SKM-1 treated with dmso at 0.1 percent for 144 hours (cell line): ENCODE results near the gene UNC119.
A peak's percentile ranks its signal among the peaks of the same experiment; 100 is the strongest.
"Not testable (repeated sequence)": the region's sequence is repeated elsewhere in the genome, so short reads cannot be mapped to it uniquely, and the experiment has no call there.

ENCODE experiments used
- DNase-seq: peaks from one replicate; lab custom pipeline; 2025; ENCODE audit not compliant: unreplicated experiment; lab: John Stamatoyannopoulos, UW

Gene UNC119

GRCh38 chr17:28552176-28552999 lies at the start of gene UNC119:
Gene UNC119 (minus strand): TSS chr17:28552624. CDS start chr17:28552557, 67 bp downstream.
- peak; percentile 25 for DNase-seq

GRCh38 chr17:28599311-28600184 lies 47.1 kb upstream of the UNC119 start:
- peak; percentile 68 for DNase-seq

GRCh38 chr17:28598799-28599310 lies 46.4 kb upstream of the UNC119 start, which contains the start of gene SPAG5:
Gene SPAG5 (minus strand): TSS chr17:28599025. CDS start chr17:28598946, 79 bp downstream.
- DNase-seq = peak; percentile 89

GRCh38 chr17:28598389-28598788 lies 46.0 kb upstream of the UNC119 start:
- peak; percentile 50 for DNase-seq

- DNase-seq = no peak
Observed at GRCh38 chr17:28597606-28598383, 45.4 kb upstream of the UNC119 start.

- no peak for DNase-seq
Observed at GRCh38 chr17:28592260-28592659, 39.8 kb upstream of the UNC119 start.

GRCh38 chr17:28585851-28586250 lies 33.4 kb upstream of the UNC119 start:
- no peak for DNase-seq

- DNase-seq = no peak
Observed at GRCh38 chr17:28584434-28584833, 32.0 kb upstream of the UNC119 start.

- DNase-seq = no peak
Observed at GRCh38 chr17:28582513-28582912, 30.1 kb upstream of the UNC119 start.

- DNase-seq = no peak
Observed at GRCh38 chr17:28580959-28581358, 28.5 kb upstream of the UNC119 start.

- no peak for DNase-seq
Observed at GRCh38 chr17:28579526-28579925, 27.1 kb upstream of the UNC119 start.

GRCh38 chr17:28578246-28579195 lies 26.1 kb upstream of the UNC119 start:
- no peak for DNase-seq

GRCh38 chr17:28577466-28577824 lies 25.0 kb upstream of the UNC119 start:
- no peak for DNase-seq

GRCh38 chr17:28576758-28577465 lies 24.5 kb upstream of the UNC119 start, which contains the start of gene ALDOC:
Gene ALDOC (minus strand): TSS chr17:28576895. CDS start chr17:28575532, 1,363 bp downstream.
- peak; percentile 73 for DNase-seq

- DNase-seq = not testable (repeated sequence)
Observed at GRCh38 chr17:28576016-28576415, 23.6 kb upstream of the UNC119 start.

- DNase-seq = no peak
Observed at GRCh38 chr17:28575126-28575795, 22.8 kb upstream of the UNC119 start.

GRCh38 chr17:28574526-28574925 lies 22.1 kb upstream of the UNC119 start:
- DNase-seq = no peak

GRCh38 chr17:28573966-28574480 lies 21.6 kb upstream of the UNC119 start:
- DNase-seq = no peak
